ENCODE results near the gene ZFP62. TPM values are rescaled to one million over a fixed set of nuclear protein-coding genes. Genes with fewer than 3 reads are reported as not detected.
"Not testable (repeated sequence)": the region's sequence is repeated elsewhere in the genome, so short reads cannot be mapped to it uniquely, and the experiment has no call there.

Gene ZFP62
- total RNA-seq, 1 donor from 2014 or later: 20.0 TPM

DNA sequence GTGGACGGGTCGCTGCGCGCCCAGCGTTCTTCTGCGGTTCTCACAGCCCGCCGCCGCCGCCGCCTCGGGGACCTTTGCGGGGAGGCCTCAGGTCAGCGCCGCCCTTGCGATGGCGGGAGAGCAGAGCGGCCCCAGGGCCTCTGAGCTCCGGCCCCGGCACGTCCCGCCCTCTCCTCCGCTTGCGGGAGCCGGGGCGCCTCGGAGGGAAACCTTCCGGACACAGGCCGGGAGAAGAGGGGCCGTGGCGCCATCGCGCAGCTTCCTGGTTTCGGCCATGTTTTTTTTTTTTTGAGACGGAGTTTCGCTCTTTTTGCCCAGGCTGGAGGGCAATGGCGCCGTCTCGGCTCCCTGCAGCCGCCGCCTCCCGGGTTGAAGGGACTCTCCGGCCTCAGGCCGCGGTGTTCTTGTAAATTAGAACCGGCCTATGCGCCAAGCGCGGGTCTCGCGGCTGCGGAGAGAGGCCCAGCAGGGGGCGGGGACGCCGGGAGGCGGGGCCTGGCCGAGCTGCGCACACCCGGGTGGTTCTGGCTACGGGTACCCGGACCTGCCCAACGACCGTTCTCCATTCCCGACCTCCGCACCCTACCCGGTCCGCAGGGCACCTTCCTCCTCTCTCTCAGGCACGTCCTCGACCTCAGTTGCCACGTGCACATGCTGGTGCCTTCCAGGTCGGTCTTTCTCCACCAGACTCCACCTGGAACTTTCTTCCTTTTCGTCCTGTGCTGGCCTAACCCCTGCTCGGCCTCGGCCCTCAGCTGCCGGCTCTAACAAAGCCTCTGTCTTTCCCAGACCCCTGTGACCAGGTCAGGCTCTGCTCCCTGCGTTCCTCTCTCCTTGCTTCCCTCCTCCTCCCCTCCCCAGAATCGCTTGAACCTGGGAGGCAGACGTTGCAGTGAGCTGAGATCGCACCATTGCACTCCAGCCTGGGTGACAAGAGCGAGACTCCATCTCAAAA is 29.7 kb downstream of the ZFP62 start:
- DNase-seq (ENCODE audit: extremely low read depth, low read depth, low spot score): no peak

DNA sequence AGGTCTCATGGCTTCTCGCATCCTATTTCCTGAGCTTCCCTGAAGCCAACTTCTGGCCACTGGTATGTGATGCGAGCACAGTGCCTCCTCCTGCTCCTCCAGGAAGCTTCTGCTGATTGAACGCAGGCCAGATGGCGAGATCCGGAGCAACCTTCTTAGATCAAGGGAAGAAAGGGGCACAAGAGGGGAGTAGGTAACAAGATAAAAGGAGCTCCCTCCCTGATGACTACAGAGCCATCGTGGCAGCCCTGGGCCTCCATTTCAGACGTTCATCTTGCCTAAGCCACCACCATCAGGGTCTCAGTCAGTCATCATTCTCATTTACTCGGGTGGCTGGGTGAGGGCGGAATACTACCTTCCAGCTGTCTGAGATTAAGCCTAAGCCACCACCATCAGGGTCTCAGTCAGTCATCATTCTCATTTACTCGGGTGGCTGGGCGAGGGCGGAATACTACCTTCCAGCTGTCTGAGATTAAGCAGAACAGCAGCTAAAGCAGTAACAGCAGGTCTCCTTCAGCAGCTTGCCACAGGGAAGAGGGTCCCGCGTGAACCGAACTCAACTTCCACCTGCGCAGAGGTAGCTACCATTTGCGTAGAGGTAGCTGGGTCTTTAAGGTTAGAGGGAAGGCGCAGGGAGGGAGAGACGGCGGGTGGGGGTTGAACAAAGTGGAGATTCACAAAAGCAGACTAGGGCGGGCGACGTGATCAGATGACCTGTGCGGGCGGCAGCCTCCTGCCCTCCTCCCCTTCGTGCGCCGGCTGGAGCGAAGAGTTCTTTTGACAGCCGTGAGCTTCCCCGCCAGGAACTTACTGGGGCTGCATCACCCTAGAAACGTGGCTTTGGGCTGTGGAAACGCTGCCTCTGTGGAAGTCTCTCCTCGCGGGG is 30.6 kb downstream of the ZFP62 start:
- no peak for DNase-seq (ENCODE audit: extremely low read depth, low read depth, low spot score)

DNA sequence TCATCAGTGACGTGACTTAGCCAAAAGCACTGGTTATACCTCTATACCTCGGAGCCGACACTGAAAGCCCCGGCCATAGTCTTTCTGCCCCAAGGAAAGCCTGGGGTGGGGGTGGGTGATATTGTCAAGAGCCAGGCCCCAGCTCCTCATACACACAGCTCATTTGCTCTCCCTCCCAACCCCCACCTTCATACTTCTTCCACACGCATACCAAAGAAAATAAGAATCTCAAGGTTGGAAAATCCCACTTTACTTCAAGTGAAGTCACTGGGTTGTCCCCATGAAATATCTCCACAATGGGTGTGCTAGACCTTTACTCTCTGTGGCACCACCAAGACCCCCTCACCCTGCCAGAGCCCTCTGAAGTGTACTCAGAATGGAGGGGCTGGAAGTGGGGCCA is 31.4 kb downstream of the ZFP62 start:
- no peak for DNase-seq (ENCODE audit: extremely low read depth, low read depth, low spot score)

DNA sequence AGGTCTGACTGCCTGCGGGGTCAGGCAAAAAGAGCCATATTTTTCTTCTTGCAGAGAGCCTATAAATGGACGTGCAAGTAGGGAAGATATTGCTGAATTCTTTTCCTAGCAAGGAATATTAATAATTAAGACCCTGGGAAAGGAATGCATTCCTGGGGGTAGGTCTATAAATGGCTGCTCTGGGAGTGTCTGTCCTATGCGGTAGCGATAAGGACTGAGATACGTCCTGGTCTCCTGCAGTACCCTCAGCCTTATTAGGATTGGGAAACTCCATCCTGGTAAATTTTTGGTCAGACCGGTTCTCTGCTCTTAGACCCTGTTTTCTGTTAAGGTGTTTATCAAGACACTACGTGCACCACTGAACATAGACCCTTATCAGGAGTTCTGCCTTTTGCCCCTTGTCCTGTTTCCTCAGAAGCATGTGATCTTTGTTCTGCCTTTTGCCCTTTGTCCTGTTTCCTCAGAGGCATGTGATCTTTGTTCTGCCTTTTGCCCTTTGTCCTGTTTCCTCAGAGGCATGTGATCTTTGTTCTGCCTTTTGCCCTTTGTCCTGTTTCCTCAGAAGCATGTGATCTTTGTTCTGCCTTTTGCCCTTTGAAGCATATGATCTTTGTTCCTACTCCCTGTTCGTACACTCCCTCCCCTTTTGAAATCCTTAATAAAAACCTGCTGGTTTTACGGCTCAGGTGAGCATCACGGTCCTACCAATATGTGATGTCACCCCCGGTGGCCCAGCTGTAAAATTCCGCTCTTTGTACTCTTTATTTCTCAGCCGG is 32.1 kb downstream of the ZFP62 start:
- DNase-seq (ENCODE audit: extremely low read depth, low read depth, low spot score): not testable (repeated sequence)

DNA sequence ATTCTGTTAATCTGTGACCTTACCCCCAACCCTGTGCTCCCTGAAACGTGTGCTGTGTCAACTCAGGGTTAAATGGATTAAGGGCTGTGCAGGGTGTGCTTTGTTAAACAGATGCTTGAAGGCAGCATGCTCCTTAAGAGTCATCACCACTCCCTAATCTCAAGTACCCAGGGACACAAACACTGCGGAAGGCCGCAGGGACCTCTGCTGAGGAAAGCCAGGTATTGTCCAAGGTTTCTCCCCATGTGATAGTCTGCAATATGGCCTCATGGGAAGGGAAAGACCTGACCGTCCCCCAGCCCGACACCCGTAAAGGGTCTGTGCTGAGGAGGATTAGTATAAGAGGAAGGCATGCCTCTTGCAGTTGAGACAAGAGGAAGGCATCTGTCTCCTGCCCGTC is 33.7 kb downstream of the ZFP62 start:
- DNase-seq (ENCODE audit: extremely low read depth, low read depth, low spot score): not testable (repeated sequence)

DNA sequence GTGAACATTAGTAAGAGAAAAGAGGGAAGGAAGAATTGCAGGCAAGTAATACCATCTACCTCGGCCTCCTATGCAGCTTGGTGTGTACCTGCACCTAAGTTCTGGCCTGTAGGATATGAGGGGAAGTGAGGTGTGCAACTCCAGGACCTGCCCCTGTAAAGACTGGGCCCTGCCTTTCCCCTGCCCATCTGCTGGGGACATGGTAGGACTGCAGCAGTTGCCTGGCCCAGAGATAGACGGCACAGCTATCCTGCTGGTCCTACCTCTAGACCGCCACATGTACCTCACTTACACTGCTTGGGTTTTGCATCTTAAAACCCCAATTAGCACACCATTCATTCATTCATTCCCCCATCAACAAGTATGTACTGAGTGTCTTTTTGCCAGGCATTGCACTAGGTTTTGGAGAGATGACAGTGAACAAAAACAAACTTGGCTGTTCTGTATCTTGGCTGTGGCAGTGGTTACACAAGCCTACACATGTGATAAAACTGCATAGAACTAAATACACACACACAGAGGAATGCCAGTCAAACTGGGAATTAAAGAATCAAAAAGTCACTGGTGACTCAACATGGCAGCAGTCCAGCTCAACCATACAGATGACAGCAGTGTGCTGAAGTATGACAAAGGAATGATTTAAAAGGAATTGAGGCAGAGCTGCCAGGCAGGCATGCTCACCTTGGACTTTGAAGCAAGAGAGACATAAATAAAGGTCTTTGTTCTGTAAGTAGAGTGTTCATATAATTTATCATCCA is 35.1 kb downstream of the ZFP62 start:
- DNase-seq (ENCODE audit: extremely low read depth, low read depth, low spot score): no peak

DNA sequence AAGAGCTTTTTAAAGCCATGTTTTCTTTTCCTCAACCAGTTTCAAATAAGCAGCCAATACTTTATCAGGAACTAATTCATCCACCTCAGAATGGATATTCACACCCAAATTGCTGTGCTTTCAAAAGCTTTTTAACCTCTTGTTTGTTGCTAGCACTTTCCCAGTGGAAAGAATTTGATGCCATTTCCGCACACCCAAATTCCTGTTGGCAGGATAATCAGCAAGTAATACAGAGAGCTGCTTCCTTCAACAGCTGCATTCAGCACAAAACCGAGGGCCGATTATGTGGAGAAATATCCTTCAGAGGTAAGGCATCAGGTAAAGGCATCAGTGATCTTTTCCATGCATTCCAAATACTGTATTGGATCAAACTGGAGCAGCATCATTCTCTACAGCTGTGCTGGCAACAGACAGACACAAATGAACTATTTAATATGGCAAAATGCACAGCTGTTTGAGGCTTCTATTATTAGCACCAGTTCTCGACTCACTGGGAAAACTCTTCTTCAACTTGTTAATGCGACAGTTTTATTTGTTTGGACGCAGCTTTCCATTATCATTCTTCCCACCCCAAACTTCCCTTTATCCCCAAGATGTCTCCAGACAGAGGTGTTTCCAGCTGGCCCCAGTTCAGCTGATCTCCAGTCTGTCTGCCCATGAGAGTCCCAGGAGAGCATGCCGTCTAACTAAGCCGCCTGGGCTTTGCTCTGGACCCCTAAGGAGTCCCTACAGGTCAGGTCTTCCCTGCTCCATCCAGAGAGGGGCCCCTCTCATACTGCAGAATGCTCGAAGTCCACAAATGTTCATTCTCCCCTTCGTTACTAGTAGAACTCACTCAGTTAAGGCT is 36.2 kb downstream of the ZFP62 start:
- DNase-seq (ENCODE audit: extremely low read depth, low read depth, low spot score): no peak

DNA sequence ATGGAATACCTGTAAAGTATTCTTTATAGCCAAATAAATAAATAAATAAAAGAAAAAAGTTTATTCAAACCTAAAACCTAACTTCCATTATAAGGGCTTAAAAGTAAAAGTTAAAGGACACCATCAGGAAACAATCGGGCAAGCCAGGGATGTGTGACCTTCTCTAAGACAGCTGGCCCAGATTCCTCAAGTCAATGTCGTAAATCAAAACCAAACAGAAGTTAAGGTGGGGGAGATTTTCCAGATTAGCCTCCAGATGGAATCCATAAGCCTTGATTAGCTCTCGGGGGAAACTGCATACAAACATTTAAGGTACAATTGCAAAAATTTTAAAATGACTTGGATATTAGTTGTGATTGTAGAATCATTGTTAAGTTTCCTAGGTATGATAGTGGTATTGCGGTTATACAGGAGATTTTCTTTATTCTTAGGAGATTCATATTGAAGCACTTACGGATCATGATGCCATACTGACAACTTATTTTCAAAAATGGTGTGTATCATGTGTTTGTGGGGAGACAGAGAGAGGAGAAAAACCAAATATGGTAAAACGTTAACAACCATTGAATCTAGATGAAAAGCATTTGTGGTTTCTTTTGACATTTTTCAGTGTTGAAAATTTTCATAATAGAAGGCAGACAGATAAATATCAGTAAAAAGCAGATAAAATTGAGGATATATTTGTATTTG is 37.0 kb downstream of the ZFP62 start:
- no peak for DNase-seq (ENCODE audit: extremely low read depth, low read depth, low spot score)

DNA sequence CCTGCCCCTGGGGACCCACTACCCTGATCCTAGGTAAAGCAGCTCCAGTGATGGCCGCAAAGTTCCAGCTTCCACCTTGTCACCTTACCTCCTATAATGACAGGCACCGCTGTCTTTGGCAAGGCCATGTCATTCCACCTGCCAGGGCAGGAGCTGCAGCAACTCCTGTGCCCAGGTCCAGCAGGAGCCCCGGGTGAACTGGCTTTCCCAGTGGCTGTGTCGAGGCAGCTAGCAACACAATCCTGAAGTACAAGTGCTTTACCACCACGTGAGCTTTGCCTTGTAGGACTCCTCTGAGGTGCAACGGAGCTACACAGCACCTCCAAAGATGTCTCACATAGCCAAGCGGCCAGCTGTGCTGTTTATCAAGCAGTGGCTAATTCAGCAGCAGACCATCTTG is 37.7 kb downstream of the ZFP62 start:
- DNase-seq (ENCODE audit: extremely low read depth, low read depth, low spot score): no peak

DNA sequence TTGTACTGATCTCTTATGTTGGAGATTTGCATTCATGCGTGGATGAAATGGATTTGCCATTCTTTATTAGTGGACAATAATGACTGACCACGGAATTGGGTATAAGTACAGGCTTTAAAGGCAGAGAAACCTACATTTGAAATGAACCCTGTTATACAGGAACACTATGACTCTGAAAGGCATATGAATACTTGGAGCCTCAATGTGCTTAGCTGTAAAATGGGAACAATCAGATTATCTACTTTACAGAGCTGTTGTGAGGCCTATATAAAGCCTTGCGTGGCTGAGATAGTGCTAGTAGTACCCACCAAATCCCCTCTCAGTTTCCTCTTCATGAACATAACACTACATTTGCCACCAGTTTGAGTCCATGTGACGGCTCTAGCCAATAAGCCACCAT is 39.5 kb downstream of the ZFP62 start:
- no peak for DNase-seq (ENCODE audit: extremely low read depth, low read depth, low spot score)

DNA sequence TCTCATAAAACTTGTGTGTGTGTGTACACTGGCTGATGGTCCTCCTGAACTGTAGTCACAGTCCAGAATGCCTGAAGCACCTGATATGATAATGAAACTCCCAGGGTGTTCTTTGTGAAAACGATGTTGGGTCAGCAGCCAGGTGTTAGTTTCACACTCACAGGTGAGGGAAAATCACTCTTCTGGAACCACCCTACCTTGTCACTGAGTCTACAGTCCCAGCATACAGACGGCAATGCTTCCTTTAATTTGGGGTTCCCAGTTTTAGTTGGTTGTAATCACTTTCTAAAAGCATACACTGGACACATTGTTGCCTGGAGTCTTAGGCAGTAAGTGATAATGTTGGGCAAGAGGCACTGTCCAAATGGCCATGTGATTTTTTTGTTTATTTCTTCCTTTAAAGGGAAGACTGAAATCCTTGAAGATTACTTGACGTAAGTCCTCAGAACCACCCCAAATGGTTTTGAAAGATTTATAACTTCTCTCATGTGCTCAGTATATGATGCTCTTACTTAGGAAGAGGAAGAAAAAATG is 40.2 kb downstream of the ZFP62 start:
- no peak for DNase-seq (ENCODE audit: extremely low read depth, low read depth, low spot score)

DNA sequence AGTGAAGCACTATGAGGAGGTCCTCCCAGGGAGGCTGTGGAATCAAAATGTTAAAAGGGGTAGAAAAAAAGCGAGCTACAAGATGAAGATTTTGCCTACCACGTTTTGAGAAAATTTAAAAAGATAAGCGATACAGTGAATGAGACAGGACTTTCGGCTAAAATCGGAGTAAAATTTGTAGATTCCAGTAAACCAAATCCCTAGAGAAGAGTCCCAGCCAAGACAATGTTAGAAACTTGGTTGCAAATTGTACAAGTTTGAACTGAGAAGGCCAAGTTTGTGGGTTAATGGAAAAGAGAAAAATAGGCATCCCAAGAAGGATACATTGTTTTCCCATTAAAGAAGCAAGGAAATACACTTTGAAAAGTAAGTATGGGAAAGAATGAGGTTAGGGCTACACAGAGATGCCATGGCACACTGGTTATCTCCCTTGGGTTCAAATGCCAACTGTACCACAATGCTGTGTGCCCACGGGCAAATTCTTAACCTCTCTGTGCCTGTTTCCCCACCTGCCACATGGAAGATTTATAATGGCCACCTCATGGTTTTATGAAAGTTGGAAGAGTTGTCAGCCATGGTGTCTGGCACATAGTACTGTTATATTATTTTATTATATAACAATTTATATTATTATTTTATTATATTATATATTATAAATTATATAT is 42.3 kb downstream of the ZFP62 start:
- DNase-seq (ENCODE audit: extremely low read depth, low read depth, low spot score): no peak

DNA sequence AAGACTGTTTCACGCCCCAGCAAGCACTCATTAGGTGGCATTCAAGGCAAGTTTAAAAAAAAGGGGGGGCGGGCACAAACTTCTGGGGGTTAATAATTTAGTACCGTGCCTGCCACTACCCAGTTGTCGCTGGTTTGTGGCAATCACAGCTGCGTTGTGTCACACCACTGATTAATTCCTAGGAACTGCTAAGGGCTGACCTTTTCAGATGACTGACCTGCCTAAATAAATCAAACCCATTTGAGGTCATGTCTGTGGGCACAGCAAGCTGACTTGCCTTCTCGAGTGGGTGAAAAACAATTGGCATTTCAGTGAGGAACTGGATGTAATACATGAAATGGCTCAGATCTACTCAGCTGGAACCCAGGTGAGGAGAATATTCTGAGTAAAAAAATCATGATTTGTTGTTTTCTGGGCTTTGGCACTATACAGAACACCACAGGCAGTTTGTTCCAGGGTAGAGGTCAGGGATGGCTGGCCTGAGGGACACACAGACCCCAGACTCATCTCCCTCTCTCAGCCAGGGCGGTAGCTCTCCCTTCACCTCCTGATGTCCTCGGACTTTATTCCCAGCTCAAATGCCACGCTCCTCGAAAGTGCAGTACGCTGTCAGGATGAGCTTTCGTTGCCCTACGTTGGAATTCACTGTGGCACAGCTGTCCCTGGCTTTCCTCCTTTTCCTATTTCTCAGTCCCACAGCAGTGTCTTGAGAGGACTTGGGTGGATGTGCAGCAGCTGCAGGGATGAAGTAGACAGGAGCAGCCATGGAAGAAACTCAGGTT is 43.0 kb downstream of the ZFP62 start:
- DNase-seq (ENCODE audit: extremely low read depth, low read depth, low spot score): no peak

DNA sequence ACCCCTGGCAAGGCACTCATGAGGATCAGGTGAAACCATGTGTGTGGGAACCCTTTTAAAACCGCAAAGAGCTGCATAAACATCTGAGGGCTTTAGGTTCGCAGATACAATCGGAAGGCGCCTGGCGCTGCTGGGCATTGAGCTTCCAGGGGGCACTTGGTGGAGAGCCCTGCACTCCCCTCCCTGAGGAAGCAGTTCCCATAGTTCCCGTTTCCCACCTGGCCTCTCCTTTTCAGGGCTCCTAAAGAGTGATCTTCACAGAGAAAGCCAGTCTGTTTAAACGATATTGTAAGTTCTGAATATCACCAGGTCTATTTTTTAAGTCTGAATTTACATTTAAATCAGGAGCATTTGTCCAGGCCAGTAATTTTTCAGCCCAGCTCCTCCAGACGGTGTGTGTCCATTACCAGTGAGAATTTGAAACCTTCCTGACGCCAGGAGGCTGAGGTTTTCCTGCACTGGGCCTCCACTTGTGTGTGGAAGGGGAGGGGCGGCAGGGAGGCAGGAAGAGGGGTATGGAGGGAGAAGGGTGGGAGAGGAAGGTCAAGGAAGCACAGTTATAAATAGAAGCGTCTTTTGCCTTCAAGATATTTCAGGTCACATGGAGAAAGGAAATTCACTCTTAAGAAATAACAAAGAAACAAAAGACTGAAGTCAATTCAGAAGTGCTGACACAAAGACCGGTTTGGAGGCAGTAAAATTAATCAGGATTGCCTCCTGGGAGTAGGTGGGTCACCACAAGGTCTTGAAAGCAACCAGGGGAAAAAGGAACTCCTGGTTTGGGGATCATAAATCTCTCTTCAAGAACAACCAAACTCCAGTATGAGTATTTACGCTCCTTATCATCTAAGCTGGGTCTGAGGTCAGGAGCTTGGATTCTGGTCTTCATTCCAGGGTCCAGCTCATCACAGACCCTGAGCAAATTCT is 44.2 kb downstream of the ZFP62 start:
- DNase-seq (ENCODE audit: extremely low read depth, low read depth, low spot score): no peak

DNA sequence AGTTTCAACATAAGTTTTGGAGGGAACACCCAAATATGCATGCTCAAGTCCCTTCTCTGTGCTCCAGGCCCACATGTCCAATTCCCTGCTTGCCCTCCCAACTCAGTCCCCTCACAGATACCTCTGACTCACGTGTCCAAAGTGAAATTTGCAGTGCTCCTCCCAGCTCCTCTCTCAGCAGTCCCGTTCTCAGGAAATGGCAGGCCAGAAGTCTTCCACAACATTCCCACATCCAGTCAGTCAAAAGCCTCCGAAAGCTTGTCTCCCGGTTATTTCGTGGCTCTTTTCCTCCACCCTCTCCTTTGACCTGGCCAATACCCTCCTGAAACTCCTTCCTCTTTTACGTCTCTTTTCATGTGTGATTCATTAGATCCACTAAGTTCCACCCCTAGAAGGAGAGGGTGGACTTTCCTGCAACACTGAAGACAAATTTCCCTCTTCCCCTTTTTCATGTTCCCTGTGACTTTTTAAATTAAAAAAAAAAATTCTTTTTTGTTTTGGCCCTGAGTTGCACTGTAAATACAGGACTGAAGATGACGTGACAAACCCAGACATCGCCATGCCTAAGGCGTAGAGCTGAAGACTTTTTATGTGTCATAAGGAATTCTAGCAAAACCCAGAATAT is 45.7 kb downstream of the ZFP62 start:
- no peak for DNase-seq (ENCODE audit: extremely low read depth, low read depth, low spot score)

DNA sequence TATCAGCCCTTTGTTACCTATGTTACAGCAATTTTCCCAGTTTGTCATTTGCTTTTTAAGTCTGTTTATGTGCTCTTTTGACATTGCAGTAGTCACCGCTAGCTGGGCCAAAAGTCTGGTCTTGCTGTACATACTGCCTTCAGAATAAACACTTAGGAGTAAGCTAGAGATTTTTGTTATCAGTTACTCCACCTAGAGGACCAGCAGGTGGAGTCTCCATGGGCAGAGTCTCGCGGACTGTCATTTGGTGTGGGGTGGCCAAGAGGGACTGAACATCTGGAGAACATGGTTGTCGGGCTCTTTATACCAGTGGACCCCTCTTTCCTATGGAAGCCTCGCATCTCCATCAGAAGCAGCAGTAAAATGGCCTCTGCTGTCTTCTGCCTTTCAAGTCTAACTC is 47.7 kb downstream of the ZFP62 start:
- DNase-seq (ENCODE audit: extremely low read depth, low read depth, low spot score): no peak

Data from glomerular endothelial cell (primary cell).